DMS114 treated with DMSO at 0.1 percent for 48 hours (cell line): ENCODE measurements around the gene CDH13.

Experiments used
- DNase-seq: peaks from one replicate; lab custom pipeline; 2025; ENCODE audit not compliant: unreplicated experiment; lab: John Stamatoyannopoulos, UW

The CDH13 gene

GRCh38 chr16:83271970-83272575, 645.3 kb downstream of the CDH13 start:
- DNase-seq = no peak

DNA sequence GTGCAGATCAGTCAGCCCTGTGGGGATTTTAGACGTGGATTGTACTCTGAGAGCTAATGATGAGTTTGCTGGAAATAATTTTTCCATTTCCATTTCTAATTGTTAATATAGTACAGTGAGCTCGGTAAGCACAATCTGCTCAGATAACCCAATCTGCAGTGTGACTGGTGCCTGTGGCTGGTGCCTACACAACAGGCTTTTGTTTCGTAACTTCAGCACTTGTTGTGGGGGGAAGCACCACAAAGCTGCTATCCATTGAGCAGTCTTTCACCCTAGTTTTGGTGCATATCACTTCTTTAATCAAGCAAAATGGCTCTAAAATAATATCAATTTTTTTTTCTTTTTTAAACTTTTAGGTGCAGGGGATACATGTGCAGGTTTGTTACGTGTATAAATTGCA, 646.1 kb downstream of the CDH13 start:
- DNase-seq = no peak

- DNase-seq = no peak
These were observed 646.9 kb downstream of the CDH13 start for GRCh38 chr16:83273504-83274173.

- no peak for DNase-seq
These were observed 652.5 kb downstream of the CDH13 start for GRCh38 chr16:83279251-83279650.

DNA sequence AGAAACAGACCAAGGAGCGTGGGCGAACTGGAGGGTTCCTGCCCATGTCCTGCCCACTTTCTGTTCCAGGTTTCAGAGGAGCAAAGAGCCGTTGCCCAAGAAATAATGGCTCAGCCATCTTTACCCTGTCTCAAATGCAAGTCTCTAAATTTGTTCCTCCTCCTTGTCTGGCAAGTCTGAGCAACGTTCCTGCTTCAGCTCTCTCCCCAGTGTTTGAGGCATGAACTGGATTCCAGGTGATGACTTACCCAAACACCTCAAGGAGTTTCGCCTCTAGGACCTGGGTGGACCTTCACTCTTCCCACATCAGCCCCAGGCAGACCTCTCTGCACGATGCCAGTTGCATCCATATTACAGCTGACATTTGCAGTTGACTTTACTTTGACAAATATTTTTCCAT, 659.2 kb downstream of the CDH13 start:
- DNase-seq = no peak

- no peak for DNase-seq
These were observed 669.7 kb downstream of the CDH13 start for GRCh38 chr16:83296505-83296904.

DNA sequence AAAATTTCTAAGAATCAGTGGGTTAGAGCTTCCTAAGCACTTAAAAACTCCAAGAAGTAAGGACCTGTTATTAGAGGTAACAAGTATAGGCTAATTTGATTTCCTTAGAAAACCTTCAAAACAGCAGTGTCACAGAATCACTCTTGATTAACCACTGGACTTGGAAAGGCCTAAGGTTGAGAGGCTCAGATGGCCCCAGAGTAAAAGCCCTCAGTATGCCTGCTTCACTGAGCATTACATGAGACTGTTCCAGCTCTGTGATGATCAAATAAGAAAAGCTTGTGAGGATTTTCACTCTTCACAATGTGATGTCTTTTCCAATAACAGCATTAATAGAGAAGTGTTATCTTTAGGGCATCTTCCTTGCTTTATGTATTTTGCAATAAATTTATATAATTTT, 671.8 kb downstream of the CDH13 start:
- DNase-seq = no peak

- DNase-seq = no peak
These were observed 673.6 kb downstream of the CDH13 start for GRCh38 chr16:83300326-83300725.

GRCh38 chr16:83301971-83302370, 675.2 kb downstream of the CDH13 start:
- DNase-seq = no peak

- no peak for DNase-seq
These were observed 676.1 kb downstream of the CDH13 start for GRCh38 chr16:83302853-83303252.

DNA sequence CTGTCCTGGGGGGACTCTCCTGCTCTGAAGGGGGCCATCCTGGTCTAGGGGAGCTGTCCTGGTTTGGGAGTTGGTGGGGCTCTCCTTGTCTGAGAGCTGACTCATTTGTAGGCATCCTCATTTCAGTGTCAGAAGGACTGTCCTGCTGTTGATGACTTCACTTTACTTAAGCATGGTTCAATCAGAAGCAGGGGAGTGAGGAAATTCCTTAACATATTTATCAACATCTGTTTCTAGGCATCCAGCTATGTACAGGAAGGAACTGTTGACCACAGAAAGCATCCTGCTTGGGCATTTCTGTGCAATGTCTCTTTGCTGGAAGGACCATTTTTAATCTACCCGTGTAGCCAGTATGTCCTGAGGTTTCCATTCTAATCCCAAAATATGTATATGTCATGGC, 678.3 kb downstream of the CDH13 start:
- no peak for DNase-seq

GRCh38 chr16:83306961-83307593, 680.3 kb downstream of the CDH13 start:
- DNase-seq = no peak

- no peak for DNase-seq
These were observed 680.8 kb downstream of the CDH13 start for GRCh38 chr16:83307594-83307992.

DNA sequence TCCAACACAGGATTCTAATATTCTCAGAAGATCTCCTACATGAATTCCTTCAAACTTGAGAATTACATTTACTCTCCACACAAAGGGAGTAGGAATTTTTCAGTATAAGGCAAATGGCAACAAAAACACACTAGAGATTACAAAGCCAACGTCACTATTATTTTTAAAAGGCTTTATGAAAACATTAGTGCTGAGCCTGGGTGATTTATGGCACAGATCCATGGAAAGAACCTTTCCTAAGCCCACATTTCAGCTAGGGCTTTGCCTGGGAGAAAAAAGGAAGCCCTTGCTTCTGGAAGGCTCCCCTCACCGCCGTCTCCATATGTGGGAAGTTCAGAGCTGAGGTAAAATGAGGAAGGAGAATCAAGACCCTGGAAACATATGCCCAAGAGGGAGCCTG, 681.6 kb downstream of the CDH13 start:
- no peak for DNase-seq

DNA sequence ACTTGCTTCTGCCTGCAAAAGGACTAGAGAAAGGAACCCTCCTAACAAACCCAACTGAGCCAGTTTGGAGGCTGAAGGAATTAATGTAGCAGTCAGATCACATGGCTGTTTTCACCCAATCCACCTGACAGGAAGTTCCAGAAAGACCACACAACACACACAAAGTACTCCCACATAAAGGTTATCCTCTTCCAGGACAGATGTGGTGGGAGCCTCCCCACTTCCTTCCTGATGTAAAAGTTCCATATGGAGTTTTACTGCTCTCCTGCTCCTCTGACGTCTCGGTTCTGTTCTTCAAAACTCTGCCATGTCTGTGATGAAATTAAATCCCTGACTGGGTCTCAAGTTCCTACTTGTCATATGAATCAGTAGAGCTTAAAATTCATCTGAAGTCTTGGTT, 684.0 kb downstream of the CDH13 start:
- no peak for DNase-seq

- DNase-seq = no peak
These were observed 685.4 kb downstream of the CDH13 start for GRCh38 chr16:83312015-83312717.

DNA sequence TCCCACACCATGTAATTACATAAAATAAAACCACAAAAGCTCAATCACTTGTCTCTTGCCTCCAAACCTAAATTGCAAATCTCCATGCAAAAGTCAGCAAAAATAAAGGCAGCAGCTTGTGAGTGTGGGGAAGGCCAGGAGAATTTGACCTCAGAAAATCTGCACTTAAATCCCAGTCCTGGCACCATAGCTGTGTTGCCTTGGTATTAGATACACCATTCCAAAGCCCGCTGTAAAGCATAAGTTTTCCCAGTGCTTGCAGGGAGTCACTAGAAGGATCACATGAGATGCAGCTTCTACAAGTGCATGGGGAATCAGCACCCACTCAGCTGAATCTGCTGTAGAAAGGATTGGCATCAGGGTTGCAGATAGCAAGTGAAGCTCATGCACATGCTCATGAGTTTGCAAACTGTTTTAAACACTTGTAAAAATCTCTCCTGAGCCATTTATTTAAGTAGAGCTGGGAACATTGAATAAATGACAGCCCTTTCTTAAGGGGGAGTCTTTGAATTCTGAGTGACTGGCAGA, 686.0 kb downstream of the CDH13 start:
- DNase-seq = no peak

DNA sequence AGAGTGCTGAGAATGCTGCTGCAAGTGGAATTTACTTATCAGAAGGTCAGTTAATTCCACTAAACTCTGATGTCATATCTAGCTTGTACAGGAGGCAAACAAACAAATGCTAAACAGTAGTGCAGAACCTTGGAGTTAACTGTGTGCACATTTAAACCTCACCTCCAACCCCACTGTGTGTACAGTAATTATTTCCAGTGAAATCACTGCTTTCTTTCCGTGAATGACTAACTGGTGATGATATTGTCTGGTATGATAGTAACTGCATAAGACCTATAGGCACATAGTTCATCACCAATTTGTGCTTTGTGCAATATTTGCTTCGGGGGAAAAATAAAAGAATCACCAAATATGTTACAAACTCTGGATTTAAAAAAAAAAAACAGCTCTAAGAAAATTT, 688.5 kb downstream of the CDH13 start:
- no peak for DNase-seq

DNA sequence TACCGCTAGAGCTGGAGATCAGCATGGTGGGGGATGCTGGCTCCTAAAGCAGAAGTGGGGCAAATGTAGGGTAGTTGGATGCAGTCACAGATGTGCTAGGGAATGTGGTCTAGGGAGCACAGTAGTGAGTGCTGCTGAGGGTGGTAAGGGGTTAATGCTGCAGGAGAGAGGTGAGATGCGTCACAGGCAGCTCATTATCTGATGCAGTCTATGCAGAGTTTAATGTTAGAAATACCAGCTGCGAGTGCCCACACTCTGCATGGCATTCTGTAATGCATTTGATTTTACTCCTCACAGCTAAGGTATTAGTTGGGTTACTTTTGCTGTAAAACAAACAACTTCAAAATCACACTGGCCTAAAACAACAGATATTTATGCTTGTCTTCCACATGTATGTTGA, 689.7 kb downstream of the CDH13 start:
- no peak for DNase-seq

DNA sequence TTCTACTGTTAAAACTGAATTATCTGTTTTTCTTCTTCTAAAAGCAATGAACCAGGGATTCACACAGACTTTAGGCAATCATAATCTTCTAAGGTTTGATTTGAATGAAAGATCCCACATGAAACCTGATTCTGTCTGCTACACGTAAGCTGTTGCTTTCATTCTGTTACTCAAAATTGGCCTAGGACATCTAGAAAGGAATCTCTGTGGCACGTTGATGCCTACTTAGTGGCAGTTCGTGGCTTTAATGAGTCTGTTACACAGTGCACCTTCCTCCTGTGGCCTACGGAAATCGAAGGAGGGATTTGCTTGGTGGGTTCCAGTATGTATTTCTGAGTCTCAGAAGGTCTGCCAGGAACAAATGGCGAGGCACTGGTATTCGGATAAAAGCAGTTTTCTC, 691.6 kb downstream of the CDH13 start:
- DNase-seq = no peak

DNA sequence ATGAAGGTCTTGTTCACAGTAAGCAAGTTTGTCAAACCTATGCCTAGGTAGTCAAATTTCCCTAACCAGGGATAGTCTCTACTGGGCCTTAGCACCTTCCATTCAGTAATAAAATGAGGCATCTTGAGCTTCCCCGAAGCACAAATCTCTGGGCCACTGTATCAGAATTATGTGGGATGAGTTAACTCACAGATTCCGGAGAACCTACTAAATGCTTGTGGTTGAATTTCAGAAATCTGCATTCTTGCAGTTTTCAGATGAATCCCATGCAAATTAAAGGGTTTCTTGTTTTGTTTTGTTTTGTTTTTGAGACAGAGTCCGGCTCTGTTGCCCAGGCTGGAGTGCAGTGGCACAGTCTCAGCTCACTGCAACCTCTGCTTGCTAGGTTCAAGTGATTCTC, 702.2 kb downstream of the CDH13 start:
- no peak for DNase-seq

- DNase-seq = no peak
These were observed 702.7 kb downstream of the CDH13 start for GRCh38 chr16:83329441-83329840.
